DOHH2 (cell line): ENCODE data around the gene OPTN.

Experiments used
- H3F3A ChIP-seq: fragments of 200-600 bp; sonication (generic), shearing (Covaris generic); 2 replicates; pipeline ENCODE4 v1.6.0; 2016; ENCODE audit warnings: antibody characterized with exemption, mild to moderate bottlenecking; ENCODE audit not compliant: control insufficient read depth, insufficient read depth
- H3K27ac ChIP-seq: fragments of 200-600 bp; sonication (generic); 2 replicates; pipeline ENCODE4 v1.5.1; 2014; ENCODE audit warnings: low read depth, mild to moderate bottlenecking, low read length, moderate library complexity
- H3K27me3 ChIP-seq: fragments of 200-600 bp; sonication (generic); 2 replicates; pipeline ENCODE4 v1.6.1; 2014; ENCODE audit warnings: mild to moderate bottlenecking, low read length, mixed read lengths; ENCODE audit not compliant: control insufficient read depth
- H3K36me3 ChIP-seq: fragments of 200-600 bp; sonication (generic); 2 replicates; pipeline ENCODE4 v1.6.1; 2014; ENCODE audit warnings: mild to moderate bottlenecking, low read length, moderate library complexity, mixed read lengths; ENCODE audit not compliant: control insufficient read depth
- H3K4me1 ChIP-seq: fragments of 200-600 bp; sonication (generic); 2 replicates; pipeline ENCODE4 v1.6.1; 2014; ENCODE audit warnings: mild to moderate bottlenecking, low read length, mixed read lengths; ENCODE audit not compliant: control insufficient read depth
- H3K4me2 ChIP-seq: fragments of 200-600 bp; sonication (generic); 2 replicates; pipeline ENCODE4 v1.6.0; 2014; ENCODE audit warnings: mild to moderate bottlenecking, low read length, moderate library complexity
- H3K4me3 ChIP-seq: fragments of 200-600 bp; sonication (generic); 2 replicates; pipeline ENCODE4 v1.5.1; 2014; ENCODE audit warnings: mild to moderate bottlenecking, low read length, mixed read lengths
- H3K79me2 ChIP-seq: fragments of 200-600 bp; sonication (generic); 2 replicates; pipeline ENCODE4 v1.6.1; 2014; ENCODE audit warnings: mild to moderate bottlenecking, low read length, mixed read lengths; ENCODE audit not compliant: control insufficient read depth
- H3K9me2 ChIP-seq: fragments of 200-600 bp; sonication (generic); replicated peaks from 2 replicates; pipeline ENCODE4 v1.6.1; 2014; ENCODE audit warnings: mild to moderate bottlenecking, low read length, mixed read lengths; ENCODE audit not compliant: control insufficient read depth
- H3K9me3 ChIP-seq: fragments of 200-600 bp; sonication (generic); 2 replicates; pipeline ENCODE4 v1.6.1; 2014; ENCODE audit warnings: antibody characterized with exemption, low read length, mixed read lengths; ENCODE audit not compliant: control insufficient read depth, insufficient read depth
- H4K20me1 ChIP-seq: fragments of 200-600 bp; sonication (generic); 2 replicates; pipeline ENCODE4 v1.6.0; 2014; ENCODE audit warnings: low read depth, mild to moderate bottlenecking, antibody characterized with exemption, low read length, moderate library complexity; ENCODE audit not compliant: control insufficient read depth, insufficient read depth
- EZH2phosphoT487 ChIP-seq: fragments of 200-600 bp; sonication (generic); IDR thresholded peaks from 2 replicates; pipeline ENCODE4 v1.6.1; 2017; ENCODE audit warnings: borderline replicate concordance, mild to moderate bottlenecking, antibody characterized with exemption, low read length, moderate library complexity, mixed read lengths
- TF ChIP-seq, protein P1 (sequence below): fragments of 200-600 bp; sonication (generic); IDR thresholded peaks from one replicate; pipeline ENCODE4 v1.5.1; 2014; ENCODE audit warnings: antibody characterized with exemption, mild to moderate bottlenecking, low read depth, low read length; ENCODE audit not compliant: poor library complexity, severe bottlenecking

OPTN gene

DNA sequence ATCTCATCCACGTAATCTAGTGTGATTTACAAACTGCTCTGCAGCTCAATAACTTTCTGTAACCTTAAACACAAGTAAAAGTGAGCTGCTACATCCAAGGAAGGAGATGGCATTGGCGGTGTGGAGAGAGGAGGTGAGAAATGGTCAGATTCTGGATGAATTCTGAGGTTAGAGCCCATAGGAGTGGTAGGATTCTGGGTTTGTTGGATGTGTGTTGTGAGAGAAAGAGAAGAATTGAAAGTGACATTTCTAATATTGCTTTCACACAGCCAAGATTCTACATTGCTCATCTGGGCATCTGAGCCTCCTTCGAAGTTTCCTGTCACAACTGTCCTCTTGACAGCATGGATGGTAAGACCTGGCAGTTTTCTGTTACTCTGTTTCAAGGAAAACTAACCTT lies 63.9 kb downstream of the OPTN start:
- H3K9me2 ChIP-seq = no peaks in the 10 kb centered on the region
- H4K20me1 ChIP-seq = peaks cover 12% of the 10 kb centered on the region; the same call in 1 of the 2 replicates
- H3F3A ChIP-seq = 0 out of 2 replicates have a peak, but pooled peaks cover 2% of the 10 kb centered on the region
- peaks cover 72% of the 10 kb centered on the region for H3K79me2 ChIP-seq
- no peaks in the 10 kb centered on the region for H3K9me3 ChIP-seq
- no peak overlapping the region for H3K4me3 ChIP-seq
- H3K4me2 ChIP-seq = no peak overlapping the region; the same call in 1 of the 2 replicates
- H3K27ac ChIP-seq = no peak overlapping the region
- peaks cover 63% of the 10 kb centered on the region for H3K36me3 ChIP-seq
- TF ChIP-seq, protein P1, sequence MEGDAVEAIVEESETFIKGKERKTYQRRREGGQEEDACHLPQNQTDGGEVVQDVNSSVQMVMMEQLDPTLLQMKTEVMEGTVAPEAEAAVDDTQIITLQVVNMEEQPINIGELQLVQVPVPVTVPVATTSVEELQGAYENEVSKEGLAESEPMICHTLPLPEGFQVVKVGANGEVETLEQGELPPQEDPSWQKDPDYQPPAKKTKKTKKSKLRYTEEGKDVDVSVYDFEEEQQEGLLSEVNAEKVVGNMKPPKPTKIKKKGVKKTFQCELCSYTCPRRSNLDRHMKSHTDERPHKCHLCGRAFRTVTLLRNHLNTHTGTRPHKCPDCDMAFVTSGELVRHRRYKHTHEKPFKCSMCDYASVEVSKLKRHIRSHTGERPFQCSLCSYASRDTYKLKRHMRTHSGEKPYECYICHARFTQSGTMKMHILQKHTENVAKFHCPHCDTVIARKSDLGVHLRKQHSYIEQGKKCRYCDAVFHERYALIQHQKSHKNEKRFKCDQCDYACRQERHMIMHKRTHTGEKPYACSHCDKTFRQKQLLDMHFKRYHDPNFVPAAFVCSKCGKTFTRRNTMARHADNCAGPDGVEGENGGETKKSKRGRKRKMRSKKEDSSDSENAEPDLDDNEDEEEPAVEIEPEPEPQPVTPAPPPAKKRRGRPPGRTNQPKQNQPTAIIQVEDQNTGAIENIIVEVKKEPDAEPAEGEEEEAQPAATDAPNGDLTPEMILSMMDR = no peak
- TF ChIP-seq EZH2phosphoT487 = no peak
- H3K27me3 ChIP-seq = no peaks in the 10 kb centered on the region
- H3K4me1 ChIP-seq = peaks cover 29% of the 10 kb centered on the region

DNA sequence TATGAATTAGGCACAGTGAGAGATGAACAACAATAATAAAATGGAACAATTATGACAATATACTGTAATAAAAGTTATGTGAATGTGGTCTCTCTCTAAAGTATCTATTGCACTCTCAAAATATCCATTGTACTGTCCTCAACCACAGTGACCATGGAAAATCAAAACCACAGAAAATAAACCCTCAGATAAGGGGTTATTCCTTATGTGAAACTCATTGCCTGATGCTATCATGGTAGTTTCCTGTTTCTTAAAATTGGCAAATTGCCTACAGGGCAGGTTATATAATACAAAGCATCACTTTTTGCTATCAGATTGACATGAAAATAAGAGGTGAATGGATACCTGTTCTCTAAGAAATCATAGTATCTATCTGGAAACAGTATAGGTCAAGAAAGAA lies 65.2 kb downstream of the OPTN start:
- no peaks in the 10 kb centered on the region for H3K27me3 ChIP-seq
- peaks cover 12% of the 10 kb centered on the region; the same call in 1 of the 2 replicates for H4K20me1 ChIP-seq
- no peak overlapping the region for H3K4me2 ChIP-seq
- peaks cover 25% of the 10 kb centered on the region for H3K4me1 ChIP-seq
- no peaks in the 10 kb centered on the region for H3K9me3 ChIP-seq
- peaks cover 84% of the 10 kb centered on the region for H3K79me2 ChIP-seq
- no peaks in the 10 kb centered on the region for H3K9me2 ChIP-seq
- H3K36me3 ChIP-seq = peaks cover 76% of the 10 kb centered on the region
- H3K4me3 ChIP-seq = no peak overlapping the region
- H3F3A ChIP-seq = 0 out of 2 replicates have a peak, but pooled peaks cover 2% of the 10 kb centered on the region
- H3K27ac ChIP-seq = no peak overlapping the region
- TF ChIP-seq, protein P1 = no peak
- no peak for TF ChIP-seq EZH2phosphoT487

DNA sequence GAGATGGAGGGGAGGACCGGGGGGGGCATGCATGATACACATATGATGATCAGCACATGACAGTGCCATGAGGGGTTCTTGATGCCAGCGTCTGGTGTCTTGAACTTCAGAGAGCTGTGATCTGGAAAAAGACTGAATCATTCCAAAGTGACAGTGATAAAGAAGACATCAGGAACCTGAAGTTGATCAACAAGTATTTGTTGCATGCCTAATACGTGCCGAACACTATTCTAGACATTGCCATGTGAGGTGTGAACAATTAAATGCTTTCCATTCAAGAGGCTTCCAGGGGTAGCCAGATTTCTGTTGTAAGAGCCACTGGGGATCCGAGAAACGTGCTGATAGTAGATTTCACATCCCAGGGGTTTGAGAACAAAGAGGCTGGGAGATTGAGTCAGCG lies 67.6 kb downstream of the OPTN start:
- Histone ChIP-seq H3K79me2 (peaks cover 83% of the 10 kb centered on the region), H3K4me1 (peaks cover 13% of the 10 kb centered on the region), H3K4me2 (no peak overlapping the region), H3K27ac (no peak overlapping the region), H3K36me3 (peaks cover 91% of the 10 kb centered on the region), H4K20me1 (peaks cover 12% of the 10 kb centered on the region; the same call in 1 of the 2 replicates), H3K9me2 (no peaks in the 10 kb centered on the region), H3K9me3 (no peaks in the 10 kb centered on the region), H3K27me3 (no peaks in the 10 kb centered on the region), H3F3A (no peaks in the 10 kb centered on the region), H3K4me3 (no peak overlapping the region)
- TF ChIP-seq, protein P1 = no peak
- TF ChIP-seq EZH2phosphoT487 = no peak
